Measurements from ENCODE around the gene KCNC1. TPM values are rescaled to one million over a fixed set of nuclear protein-coding genes. Genes with fewer than 3 reads are reported as not detected.

Gene KCNC1
- total RNA-seq, 4 donors from 2014 or later: not detected

GRCh38 chr11:17802491-17802890 lies 67.9 kb downstream of the KCNC1 start:
- Histone ChIP-seq H3K4me3 (no peak overlapping the region), H3K4me1 (peaks cover 6 to 26% (median 15%) of the 10 kb centered on the region in 4 donors), H3K27me3 (no peaks in the 10 kb centered on the region), H3K36me3 (no peaks in the 10 kb centered on the region), H3K27ac (replicated peaks in 1 of 4) (no peak overlapping the region), H3K9me3 (no peaks in the 10 kb centered on the region)
- TF ChIP-seq CTCF (IDR thresholded peaks at IDR 0.05) (no peak), POLR2AphosphoS5 (IDR thresholded peaks at IDR 0.05) (no peak), POLR2A (IDR thresholded peaks at IDR 0.05; ENCODE audit: low read depth) (no peak), EP300 (IDR thresholded peaks at IDR 0.05) (no peak)
- no peak for DNase-seq (ENCODE audit: extremely low spot score)
- intact Hi-C loops (cut with DNase I): no loop called here
- 98% methylated on average over 4 of the region's 4 CpGs for WGBS

- Histone ChIP-seq H3K4me3 (no peak overlapping the region), H3K4me1 (peaks cover 2 to 13% (median 4%) of the 10 kb centered on the region in 4 donors), H3K9me3 (no peaks in the 10 kb centered on the region), H3K27me3 (no peaks in the 10 kb centered on the region), H3K27ac (replicated peaks in 1 of 4) (no peak overlapping the region), H3K36me3 (no peaks in the 10 kb centered on the region)
- intact Hi-C loops (cut with DNase I): no loop called here
- no peak for DNase-seq (ENCODE audit: extremely low spot score)
- TF ChIP-seq EP300 (IDR thresholded peaks at IDR 0.05) (no peak), POLR2AphosphoS5 (IDR thresholded peaks at IDR 0.05) (no peak), POLR2A (IDR thresholded peaks at IDR 0.05; ENCODE audit: low read depth) (no peak), CTCF (IDR thresholded peaks at IDR 0.05) (no peak)
- 90% methylated on average over 7 of the region's 7 CpGs for WGBS
These were observed 69.3 kb downstream of the KCNC1 start for GRCh38 chr11:17803754-17804334.

- no peak for DNase-seq (ENCODE audit: extremely low spot score)
- no peak overlapping the region for H3K4me3 ChIP-seq
- no peak for TF ChIP-seq CTCF (IDR thresholded peaks at IDR 0.05)
- no peak for TF ChIP-seq POLR2AphosphoS5 (IDR thresholded peaks at IDR 0.05)
- no peak for TF ChIP-seq POLR2A (IDR thresholded peaks at IDR 0.05; ENCODE audit: low read depth)
- no peak for TF ChIP-seq EP300 (IDR thresholded peaks at IDR 0.05)
- 98% methylated on average over 4 of the region's 4 CpGs for WGBS
- intact Hi-C loops (cut with DNase I): no loop called here
- H3K4me1 ChIP-seq: peaks cover under 1 to 9% (median 1%) of the 10 kb centered on the region in 4 donors
- no peaks in the 10 kb centered on the region for H3K27me3 ChIP-seq
- no peak overlapping the region for H3K27ac ChIP-seq (replicated peaks in 1 of 4)
- no peaks in the 10 kb centered on the region for H3K36me3 ChIP-seq
- no peaks in the 10 kb centered on the region for H3K9me3 ChIP-seq
These were observed 70.5 kb downstream of the KCNC1 start for GRCh38 chr11:17805043-17805442.

GRCh38 chr11:17805873-17806272 lies 71.3 kb downstream of the KCNC1 start:
- 100% methylated on average over 1 of the region's 1 CpG for WGBS
- TF ChIP-seq CTCF (IDR thresholded peaks at IDR 0.05) (no peak), EP300 (IDR thresholded peaks at IDR 0.05) (no peak), POLR2A (IDR thresholded peaks at IDR 0.05; ENCODE audit: low read depth) (no peak), POLR2AphosphoS5 (IDR thresholded peaks at IDR 0.05) (no peak)
- H3K4me1 ChIP-seq: peaks cover 7 to 12% (median 9%) of the 10 kb centered on the region in 4 donors
- no peak for DNase-seq (ENCODE audit: extremely low spot score)
- H3K27me3 ChIP-seq: no peaks in the 10 kb centered on the region
- H3K9me3 ChIP-seq: no peaks in the 10 kb centered on the region
- H3K4me3 ChIP-seq: no peak overlapping the region
- H3K27ac ChIP-seq (replicated peaks in 1 of 4): no peak overlapping the region
- intact Hi-C loops (cut with DNase I): no loop called here
- H3K36me3 ChIP-seq: no peaks in the 10 kb centered on the region

GRCh38 chr11:17807034-17807433 lies 72.5 kb downstream of the KCNC1 start:
- intact Hi-C loops (cut with DNase I): no loop called here
- no peaks in the 10 kb centered on the region for H3K36me3 ChIP-seq
- TF ChIP-seq POLR2A (IDR thresholded peaks at IDR 0.05; ENCODE audit: low read depth) (no peak), EP300 (IDR thresholded peaks at IDR 0.05) (no peak), POLR2AphosphoS5 (IDR thresholded peaks at IDR 0.05) (no peak)
- peaks cover 10 to 23% (median 20%) of the 10 kb centered on the region in 4 donors for H3K4me1 ChIP-seq
- no peak overlapping the region for H3K4me3 ChIP-seq
- no peaks in the 10 kb centered on the region for H3K27me3 ChIP-seq
- no peaks in the 10 kb centered on the region for H3K9me3 ChIP-seq
- DNase-seq (ENCODE audit: extremely low spot score): no peak
- H3K27ac ChIP-seq (replicated peaks in 1 of 4): no peak overlapping the region
- WGBS: 82% methylated on average over 4 of the region's 4 CpGs

Data from esophagus muscularis mucosa (tissue), 4 donors.